Endothelial cell of hepatic sinusoid (primary cell): ENCODE results near the gene TLE3.

Experiments
- in situ Hi-C: cut with HindIII; loops from 2 replicates; pipeline ENCODE4 v1.10.0; 2017; ENCODE audit warnings: low sequenced_read_pairs

Gene TLE3

GRCh38 chr15:70017025-70017424, 80.7 kb downstream of the TLE3 start:
- in situ Hi-C loops, result no loop called here

- in situ Hi-C loops, result no loop called here
These were observed 81.2 kb downstream of the TLE3 start for GRCh38 chr15:70016511-70016994.

GRCh38 chr15:70014860-70015490, 82.7 kb downstream of the TLE3 start:
- in situ Hi-C loops, result no loop called here

- in situ Hi-C loops, result no loop called here
These were observed 83.4 kb downstream of the TLE3 start for GRCh38 chr15:70014331-70014730.

- in situ Hi-C loops, result no loop called here
These were observed 83.9 kb downstream of the TLE3 start for GRCh38 chr15:70013656-70014313.

GRCh38 chr15:70012895-70013294, 84.8 kb downstream of the TLE3 start:
- in situ Hi-C loops, result no loop called here

GRCh38 chr15:70008697-70009290, 88.9 kb downstream of the TLE3 start:
- in situ Hi-C loops, result loop anchor here (5.0 kb wide), 1 partner anchor 51 kb away; no protein-coding TSS in a partner anchor

- in situ Hi-C loops, result loop anchor here (5.0 kb wide), 1 partner anchor 49 kb away; no protein-coding TSS in a partner anchor
These were observed 91.2 kb downstream of the TLE3 start for GRCh38 chr15:70006259-70007147.

- in situ Hi-C loops, result loop anchor here (5.0 kb wide), 1 partner anchor 48 kb away; no protein-coding TSS in a partner anchor
These were observed 92.9 kb downstream of the TLE3 start for GRCh38 chr15:70004826-70005225.

- in situ Hi-C loops, result no loop called here
These were observed 94.8 kb downstream of the TLE3 start for GRCh38 chr15:70002897-70003296.

GRCh38 chr15:70001859-70002258, 95.9 kb downstream of the TLE3 start:
- in situ Hi-C loops, result no loop called here

- in situ Hi-C loops, result no loop called here
These were observed 98.2 kb downstream of the TLE3 start for GRCh38 chr15:69999392-70000085.

- in situ Hi-C loops, result no loop called here
These were observed 99.0 kb downstream of the TLE3 start for GRCh38 chr15:69998541-69999391.

- in situ Hi-C loops, result no loop called here
These were observed 99.9 kb downstream of the TLE3 start for GRCh38 chr15:69997813-69998212.
